Hepatocyte (in vitro differentiated cells): ENCODE results near the gene ZDHHC1.

Experiments used
- CTCF ChIP-seq: fragments of 200-600 bp; sonication (generic); IDR thresholded peaks from 2 replicates; pipeline ENCODE4 v1.5.1; 2016; ENCODE audit warnings: antibody characterized with exemption, mild to moderate bottlenecking; ENCODE audit not compliant: poor library complexity
- EZH2 ChIP-seq: fragments of 200-600 bp; sonication (generic); IDR thresholded peaks from 2 replicates; pipeline ENCODE4 v1.6.1; 2016; ENCODE audit warnings: antibody characterized with exemption, mild to moderate bottlenecking, borderline replicate concordance
- EZH2phosphoT487 ChIP-seq: fragments of 200-600 bp; sonication (generic); IDR thresholded peaks from one replicate; pipeline ENCODE4 v1.6.1; 2018; ENCODE audit warnings: antibody characterized with exemption, mild to moderate bottlenecking, low read depth, moderate library complexity; ENCODE audit not compliant: unreplicated experiment, severe bottlenecking

GRCh38 chr16:67403976-67404555 lies 12.2 kb downstream of the ZDHHC1 start:
- no peak for TF ChIP-seq CTCF
- no peak for TF ChIP-seq EZH2
- TF ChIP-seq EZH2phosphoT487: no peak
